ENCODE measurements around the gene CRTC1.
"Not testable (repeated sequence)": the region's sequence is repeated elsewhere in the genome, so short reads cannot be mapped to it uniquely, and the experiment has no call there.

CRTC1 gene

DNA sequence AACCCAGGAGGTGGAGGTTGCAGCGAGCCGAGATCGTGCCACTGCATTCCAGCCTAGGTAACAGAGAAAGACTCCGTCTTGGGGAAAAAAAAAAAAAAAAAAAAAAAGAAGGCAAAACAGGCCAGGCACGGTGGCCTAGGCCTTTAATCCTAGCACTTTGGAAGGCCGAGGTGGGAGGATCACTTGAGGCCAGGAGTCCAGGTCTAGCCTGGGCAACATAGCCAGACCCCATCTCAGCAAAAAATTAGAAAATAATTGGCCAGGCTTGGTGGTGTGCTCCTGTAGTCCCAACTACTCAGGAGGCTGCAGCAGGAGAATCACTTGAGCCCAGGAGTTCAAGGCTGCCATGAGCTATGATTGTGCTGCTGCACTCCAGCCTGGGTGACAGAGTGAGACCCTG lies 43.4 kb downstream of the CRTC1 start:
- no peak for DNase-seq (ENCODE audit: low read depth in 3 of 3)

- not testable (repeated sequence) for DNase-seq (ENCODE audit: low read depth in 3 of 3)
These were observed 44.1 kb downstream of the CRTC1 start for GRCh38 chr19:18727602-18728001.

DNA sequence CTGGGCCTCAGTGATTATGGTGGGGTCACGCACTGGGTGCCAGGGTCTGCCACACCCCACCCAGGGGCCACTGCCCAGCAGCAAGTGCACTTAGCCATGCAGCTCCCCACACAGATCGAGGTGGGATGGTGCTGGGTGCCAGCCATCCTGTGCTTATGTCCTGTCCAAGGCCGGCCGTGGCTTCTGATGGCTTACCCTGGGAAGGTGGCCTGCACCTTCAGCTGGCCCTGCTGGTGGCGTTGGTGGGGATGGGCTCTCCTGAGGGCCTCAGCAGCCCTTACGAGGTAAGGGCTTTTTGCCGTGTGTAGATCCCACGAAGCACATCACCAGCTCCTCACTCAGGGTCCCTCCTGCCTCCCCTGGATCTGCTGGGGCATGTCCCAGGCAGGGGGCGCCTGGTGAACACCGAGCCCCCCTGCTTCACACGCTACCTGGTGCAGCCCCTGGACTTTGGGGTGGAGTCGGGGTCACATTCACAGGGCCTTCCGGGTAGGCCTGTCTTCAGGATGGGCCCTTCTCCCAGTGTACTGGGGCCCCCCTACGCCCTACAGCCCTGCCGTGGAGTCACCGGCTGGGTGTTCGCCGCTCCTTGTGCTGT lies 46.6 kb downstream of the CRTC1 start:
- DNase-seq (ENCODE audit: low read depth in 3 of 3) = no peak

DNA sequence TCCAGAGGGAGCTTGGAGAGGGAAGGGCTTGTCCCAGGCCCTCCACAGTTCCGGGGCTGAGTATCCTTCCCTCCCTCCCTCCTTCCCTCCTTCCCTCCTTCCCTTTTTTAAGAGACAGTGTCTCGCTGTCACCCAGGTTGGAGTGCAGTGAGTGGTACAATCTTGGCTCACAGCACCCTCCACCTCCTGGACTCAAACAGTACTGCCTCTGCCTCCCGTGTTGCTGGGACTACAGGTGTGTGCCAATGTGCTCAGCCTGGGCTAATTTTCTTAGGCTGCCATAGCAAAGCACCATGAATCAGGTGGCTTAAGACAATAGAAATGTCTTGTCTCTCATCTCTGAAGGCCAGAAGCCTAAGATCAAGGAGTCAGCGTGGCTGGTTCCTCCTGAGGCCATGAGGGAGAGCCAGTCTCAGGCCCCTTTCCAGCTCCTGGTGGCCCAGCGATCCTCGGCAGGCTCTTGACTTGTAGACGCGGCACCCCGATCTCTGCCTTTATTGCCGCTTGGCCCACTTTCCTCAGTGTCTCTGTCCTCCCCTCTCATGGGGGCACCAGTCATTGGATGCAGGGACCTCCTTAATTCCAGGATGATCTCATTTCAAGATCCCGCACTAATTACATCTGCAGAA lies 47.5 kb downstream of the CRTC1 start:
- no peak for DNase-seq (ENCODE audit: low read depth in 3 of 3)

- DNase-seq (ENCODE audit: low read depth in 3 of 3) = no peak
These were observed 48.1 kb downstream of the CRTC1 start for GRCh38 chr19:18731562-18732008.

DNA sequence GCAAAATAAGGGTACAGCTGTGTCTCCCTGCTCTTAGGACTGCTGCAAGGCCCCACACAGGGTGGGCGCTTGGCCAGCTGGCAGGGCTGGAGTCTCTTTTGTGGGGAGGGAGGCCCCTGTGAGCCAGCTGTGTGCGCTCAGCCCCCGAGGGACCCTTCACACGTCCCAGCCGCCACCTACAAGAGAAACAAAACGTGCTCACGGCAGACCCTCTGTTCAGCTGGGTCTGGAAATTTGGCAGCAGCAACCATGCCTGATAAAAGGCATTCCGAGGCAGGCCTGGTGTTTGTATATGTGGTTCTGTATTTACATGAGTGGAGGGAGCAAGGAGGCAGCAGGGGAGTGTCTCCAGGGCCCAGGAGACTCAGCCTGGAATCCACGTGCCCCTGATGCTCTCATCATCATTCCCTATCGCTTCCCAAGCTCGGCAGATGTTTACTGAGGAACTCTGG lies 49.7 kb downstream of the CRTC1 start:
- DNase-seq (ENCODE audit: low read depth in 3 of 3) = no peak

DNA sequence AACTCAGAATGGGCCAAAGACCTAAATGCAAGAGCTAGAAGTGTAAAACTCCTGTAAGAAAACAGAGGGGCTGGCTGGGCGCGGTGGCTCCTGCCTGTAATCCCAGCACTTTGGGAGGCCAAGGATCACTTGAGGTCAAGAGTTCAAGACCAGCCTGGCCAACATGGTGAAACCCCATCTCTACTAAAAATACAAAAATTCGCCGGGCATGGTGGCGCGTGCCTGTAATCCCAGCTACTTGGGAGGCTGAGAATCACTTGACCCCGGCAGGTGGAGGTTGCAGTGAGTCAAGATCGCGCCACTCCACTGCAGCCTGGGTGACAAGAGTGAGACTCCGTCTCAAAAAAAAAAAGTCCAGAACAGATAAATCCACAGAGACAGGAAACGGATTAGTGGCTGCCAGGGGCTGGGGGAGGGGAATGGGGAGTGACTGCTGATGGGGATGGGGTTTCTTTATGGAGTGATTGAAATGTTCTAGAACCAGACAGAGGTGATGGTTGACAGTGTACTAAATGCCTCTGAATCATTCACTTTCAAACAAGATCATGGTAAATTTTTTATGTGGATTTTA lies 50.4 kb downstream of the CRTC1 start:
- not testable (repeated sequence) for DNase-seq (ENCODE audit: low read depth in 3 of 3)

GRCh38 chr19:18735324-18735723 lies 51.8 kb downstream of the CRTC1 start:
- DNase-seq (ENCODE audit: low read depth in 3 of 3) = no peak

DNA sequence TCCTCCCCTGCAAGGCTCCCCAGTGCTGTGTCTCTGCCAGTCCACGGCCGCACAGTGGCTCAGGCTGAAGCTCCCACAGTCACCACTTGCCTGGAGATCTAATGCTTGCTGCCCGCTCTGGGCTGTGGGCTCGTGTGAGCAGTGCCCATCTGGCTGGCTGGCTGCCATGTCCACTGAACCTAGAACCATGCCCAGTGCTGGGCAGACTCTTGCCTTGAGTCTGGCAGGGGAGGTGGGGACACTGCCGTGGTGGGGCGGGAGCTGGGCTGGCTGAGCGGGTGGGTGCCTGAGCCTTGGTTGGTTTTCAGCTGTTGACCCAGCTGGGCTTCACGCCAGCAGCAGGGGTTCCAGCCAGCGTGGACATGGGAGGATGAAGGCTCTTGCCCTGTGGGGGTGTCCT lies 52.3 kb downstream of the CRTC1 start:
- DNase-seq (ENCODE audit: low read depth in 3 of 3) = no peak

DNA sequence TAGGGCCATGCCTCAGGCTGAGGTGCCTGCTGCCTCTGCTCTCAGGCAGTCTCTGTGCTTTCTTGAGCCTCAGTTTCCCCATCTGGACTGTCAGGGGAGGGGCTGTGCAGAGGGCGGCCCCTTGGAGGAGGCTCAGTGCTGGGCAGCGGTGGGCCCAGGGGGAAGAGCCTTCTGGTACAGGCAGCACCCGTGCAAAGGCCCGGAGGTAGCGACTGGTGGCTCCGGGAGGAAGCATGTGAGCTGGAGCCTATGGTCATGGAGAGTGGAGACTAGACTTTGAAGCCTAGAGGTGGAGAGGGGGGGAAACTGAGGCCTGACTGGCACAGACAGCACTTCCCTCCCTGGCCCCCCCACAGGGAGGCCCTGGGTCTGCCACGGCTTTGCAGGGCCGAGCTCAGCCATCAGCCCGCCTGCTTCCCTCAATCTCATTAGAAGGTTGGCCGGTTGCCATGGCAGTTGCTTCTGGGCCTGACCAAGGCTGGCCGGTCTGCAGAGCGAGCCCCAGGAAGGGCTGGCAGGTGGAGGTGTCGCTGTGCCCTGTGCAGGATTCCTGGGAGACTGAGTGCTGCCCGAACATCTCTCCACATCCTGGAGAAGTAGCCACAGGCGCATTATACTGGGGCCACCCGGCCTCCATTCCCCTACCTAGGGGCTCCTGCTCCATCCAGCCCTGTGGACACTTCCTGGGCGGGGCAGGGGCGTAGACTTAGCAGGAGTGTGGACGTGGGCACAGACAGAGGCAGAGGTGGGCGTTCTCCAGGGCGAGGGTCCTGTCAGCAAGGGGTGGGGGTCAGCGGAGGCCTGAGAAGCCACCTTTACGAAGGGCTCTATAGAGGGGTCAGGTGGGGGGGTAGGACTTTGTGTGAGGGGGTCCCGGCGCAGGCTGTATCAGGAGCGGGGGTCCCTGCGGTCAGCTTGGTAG lies 53.2 kb downstream of the CRTC1 start:
- no peak for DNase-seq (ENCODE audit: low read depth in 3 of 3)

GRCh38 chr19:18737337-18737953 lies 54.0 kb downstream of the CRTC1 start:
- DNase-seq (ENCODE audit: low read depth in 3 of 3) = no peak

GRCh38 chr19:18737954-18738351 lies 54.5 kb downstream of the CRTC1 start:
- DNase-seq (ENCODE audit: low read depth in 3 of 3) = no peak

- no peak for DNase-seq (ENCODE audit: low read depth in 3 of 3)
These were observed 55.6 kb downstream of the CRTC1 start for GRCh38 chr19:18738961-18739690.

GRCh38 chr19:18741124-18742121 lies 57.9 kb downstream of the CRTC1 start:
- no peak for DNase-seq (ENCODE audit: low read depth in 3 of 3)

DNA sequence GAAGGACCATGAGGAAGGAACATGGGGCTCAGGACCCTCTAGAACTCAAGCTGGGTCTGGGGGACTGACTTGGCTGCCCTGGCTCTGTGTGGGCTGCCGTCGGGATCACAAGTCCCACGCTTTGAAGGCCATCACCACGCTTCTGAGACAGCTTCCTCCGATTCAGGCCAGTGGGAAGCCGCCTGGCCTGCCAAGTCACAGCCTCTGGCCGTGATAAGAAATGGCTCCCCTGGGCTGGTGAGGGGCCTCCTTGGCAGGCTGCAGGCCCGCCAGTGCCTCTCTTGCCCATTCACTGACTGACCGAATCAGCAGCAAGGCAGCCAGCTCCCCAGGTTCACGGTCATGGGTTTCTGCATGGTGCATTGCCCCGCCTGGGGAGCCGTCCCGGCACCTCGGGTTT lies 58.8 kb downstream of the CRTC1 start:
- DNase-seq (ENCODE audit: low read depth in 3 of 3) = no peak

GRCh38 chr19:18742838-18743783 lies 59.6 kb downstream of the CRTC1 start:
- DNase-seq (ENCODE audit: low read depth in 3 of 3) = no peak

DNA sequence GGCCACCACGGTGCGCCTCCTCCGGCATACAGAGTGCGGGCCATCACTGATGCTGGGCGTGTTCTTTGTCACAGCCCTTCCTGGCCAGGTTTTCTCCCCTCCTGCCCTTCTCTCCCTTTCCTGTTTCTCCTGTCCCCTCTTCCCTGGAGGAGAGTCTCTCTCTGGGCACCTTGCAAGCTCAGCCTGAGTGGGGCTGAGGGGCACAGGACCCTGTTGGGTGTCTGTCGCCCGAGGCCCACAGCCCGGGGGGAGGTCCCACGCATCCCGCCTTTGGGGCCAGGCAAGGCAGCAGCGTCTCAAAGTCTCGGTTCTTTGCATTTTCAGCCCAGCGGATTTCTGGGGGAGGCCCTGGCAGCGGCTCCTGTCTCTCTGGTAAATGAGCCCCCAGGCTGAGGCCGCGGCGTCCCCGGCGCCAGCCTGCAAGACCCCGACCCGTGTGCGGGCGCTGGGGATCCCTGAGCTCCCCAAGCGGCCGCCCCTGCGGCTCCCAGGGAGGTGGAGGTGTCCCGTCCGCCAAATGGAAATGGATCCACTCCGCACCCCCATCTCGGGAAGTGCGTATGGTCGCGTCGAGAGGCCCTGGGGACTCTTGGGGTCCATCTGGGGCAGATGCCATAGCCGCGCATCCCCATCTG lies 60.4 kb downstream of the CRTC1 start:
- no peak for DNase-seq (ENCODE audit: low read depth in 3 of 3)

DNA sequence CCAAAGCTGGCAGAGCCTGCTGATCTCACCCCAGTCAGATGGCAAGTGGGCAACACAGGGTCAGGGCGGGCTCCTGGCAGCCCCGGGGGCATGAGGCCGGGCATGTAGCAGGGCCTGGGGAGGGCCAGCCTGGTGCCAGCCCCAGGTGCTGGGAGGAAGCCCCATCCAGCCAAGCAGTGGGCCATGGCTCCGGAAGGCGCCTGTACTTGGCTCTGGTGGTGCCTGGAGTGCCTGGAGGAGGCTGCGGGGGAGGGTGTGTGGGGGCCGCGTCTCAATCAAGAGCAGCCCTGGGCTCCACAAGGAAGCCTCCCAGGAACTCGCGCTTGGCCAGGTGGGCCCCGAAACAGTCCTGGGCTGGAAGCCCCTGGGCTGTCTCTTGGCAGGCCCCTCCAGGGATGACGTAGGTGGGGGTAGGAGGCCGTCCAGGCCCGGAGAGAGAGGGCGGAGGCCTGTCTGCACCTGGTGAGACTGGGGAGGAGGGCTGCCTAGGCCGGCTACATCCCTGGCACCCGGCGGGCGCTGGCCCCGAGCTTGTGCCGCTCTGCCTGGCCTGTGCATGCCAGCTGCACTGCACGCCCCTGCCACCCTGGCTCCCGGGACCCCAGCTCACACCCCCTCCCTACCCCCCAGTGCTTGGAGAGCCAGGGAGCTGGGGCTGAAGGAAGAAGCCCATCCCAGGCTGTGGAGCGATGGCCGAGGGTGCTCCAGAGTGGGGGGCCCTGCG lies 61.7 kb downstream of the CRTC1 start:
- no peak for DNase-seq (ENCODE audit: low read depth in 3 of 3)
